ENCODE measurements around the gene DIPK1C.

DNA sequence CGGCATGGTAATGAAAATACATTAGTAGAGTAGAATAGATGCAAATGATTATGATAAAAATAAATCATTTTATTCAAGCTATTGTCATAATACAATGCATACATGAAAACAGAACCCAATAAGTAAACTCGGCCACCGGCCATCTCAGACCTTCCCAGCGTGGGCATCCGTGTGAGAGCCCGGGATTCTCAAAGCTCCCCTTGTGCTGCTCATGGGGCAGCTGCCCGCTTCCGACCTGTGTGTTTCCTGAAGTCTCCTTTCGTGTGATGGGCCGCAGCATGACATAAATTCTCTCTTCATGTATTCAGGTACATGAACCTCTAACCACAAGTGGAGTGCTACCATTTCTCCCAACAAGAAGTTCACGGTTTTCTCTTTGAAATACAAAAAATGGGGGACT lies 25.6 kb upstream of the DIPK1C start:
- TF ChIP-seq, protein P1, sequence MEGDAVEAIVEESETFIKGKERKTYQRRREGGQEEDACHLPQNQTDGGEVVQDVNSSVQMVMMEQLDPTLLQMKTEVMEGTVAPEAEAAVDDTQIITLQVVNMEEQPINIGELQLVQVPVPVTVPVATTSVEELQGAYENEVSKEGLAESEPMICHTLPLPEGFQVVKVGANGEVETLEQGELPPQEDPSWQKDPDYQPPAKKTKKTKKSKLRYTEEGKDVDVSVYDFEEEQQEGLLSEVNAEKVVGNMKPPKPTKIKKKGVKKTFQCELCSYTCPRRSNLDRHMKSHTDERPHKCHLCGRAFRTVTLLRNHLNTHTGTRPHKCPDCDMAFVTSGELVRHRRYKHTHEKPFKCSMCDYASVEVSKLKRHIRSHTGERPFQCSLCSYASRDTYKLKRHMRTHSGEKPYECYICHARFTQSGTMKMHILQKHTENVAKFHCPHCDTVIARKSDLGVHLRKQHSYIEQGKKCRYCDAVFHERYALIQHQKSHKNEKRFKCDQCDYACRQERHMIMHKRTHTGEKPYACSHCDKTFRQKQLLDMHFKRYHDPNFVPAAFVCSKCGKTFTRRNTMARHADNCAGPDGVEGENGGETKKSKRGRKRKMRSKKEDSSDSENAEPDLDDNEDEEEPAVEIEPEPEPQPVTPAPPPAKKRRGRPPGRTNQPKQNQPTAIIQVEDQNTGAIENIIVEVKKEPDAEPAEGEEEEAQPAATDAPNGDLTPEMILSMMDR (IDR thresholded peaks at IDR 0.05), result no peak
- no peak for TF ChIP-seq POLR2A (IDR thresholded peaks at IDR 0.05)
